Measurements from ENCODE around the gene SUFU.
"Not testable (repeated sequence)": the region's sequence is repeated elsewhere in the genome, so short reads cannot be mapped to it uniquely, and the experiment has no call there.

The SUFU gene

DNA sequence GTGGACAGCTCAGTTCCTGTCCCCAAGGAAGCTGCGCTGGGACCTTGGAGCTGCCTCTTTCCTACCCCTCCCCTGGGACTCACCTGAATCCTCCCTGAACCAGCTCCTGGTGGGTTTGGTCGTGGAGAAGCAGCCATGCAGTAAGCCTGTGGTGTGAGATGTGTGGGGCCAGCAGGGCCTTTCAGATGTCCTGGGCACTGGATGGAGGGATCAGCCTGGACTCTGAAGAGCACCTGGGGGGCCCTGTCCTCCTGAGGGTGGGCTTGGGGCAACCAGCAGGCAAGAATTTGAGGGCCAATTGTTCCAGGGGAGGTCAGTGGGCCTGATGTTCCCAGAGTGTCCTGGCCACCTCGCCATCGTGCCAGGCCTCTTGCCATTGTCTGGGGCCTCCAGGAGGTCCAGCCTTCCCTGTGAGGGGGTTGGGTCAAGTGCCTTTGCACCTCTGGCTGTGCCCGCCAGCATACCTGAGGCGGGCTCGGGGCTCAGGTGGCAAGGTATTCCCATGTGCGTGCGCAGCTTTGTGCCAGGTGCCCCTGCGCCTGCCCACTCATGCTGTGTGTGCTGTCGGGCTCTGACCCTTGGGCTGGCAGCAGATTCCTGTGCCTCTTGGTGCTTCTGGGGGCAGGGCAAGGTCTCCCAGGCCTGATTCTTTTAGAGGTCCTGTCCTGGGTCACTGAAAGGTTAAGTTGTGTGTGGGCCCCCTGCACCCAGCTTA, 147.8 kb downstream of the SUFU start:
- DNase-seq (ENCODE audit: low read depth), result no peak

DNA sequence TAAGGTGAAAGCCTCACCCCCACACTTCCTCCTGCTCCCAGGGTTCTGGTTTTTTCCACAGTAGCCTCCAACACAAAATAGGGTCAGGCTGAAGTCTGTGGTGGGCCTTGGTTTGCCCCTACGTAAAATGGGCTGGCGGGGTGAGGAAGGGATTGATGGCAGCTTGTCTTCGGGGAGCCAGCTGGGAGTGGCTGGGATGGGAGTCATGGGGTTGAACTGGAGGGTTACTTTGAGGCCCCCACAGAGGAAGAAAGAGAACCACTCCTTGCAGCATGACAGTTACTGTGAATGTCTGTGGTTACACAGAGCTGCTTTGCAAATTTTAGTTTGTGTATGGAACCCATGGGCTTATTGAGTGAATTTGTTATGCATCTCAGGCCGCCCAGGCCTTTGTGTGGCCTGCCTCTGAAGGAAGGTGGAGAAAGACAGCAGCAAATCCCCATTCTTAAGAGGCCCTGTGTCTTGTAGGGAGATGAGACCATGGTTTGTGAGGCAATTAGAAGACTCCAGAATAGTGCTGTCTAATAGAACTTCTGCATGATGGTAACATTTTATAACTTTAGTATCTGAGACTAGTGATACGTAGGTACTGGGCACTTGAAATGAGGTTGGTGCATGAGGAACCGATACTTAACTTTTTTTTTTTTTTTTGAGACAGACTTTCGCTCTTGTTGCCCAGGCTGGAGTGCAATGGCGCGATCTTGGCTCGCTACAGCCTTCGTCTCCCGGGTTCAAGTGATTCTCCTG, 148.6 kb downstream of the SUFU start:
- DNase-seq (ENCODE audit: low read depth), result no peak

DNA sequence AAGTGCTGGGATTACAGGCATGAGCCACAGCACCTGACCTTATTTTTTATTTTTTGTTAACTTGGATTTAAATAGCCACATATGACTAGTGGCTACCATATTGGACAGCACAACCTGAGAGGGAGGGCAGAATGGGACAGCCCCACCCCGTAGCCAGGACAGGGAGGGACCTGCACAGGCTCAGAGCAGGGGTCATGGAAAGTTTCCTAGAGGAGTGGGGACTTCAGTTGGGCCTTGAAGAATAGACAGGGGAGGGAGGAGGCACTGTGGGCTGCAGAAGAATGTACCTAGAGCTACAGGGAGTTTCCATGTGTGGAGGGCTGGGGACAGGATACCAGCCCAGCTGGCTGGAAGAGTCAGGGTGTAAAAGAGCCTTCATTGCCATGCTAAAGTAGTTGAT, 149.3 kb downstream of the SUFU start:
- DNase-seq (ENCODE audit: low read depth), result no peak

DNA sequence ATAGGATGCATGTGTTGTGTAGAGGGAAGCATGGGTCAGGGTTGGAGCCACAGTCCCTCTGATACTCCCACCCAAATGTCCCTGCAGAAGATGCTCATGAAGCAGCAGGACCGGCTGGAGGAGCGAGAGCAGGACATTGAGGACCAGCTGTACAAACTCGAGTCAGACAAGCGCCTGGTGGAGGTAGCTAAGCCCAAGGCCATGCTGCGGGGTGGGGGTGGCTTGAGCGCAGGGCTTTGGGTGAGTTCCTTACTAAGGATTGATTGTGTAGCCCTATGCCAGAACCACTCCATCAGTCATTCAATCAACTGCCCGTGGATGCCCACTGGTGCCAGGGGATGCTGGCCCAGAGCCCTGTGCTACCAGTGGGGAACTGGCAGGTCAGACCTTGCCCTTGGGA, 150.8 kb downstream of the SUFU start:
- no peak for DNase-seq (ENCODE audit: low read depth)

DNA sequence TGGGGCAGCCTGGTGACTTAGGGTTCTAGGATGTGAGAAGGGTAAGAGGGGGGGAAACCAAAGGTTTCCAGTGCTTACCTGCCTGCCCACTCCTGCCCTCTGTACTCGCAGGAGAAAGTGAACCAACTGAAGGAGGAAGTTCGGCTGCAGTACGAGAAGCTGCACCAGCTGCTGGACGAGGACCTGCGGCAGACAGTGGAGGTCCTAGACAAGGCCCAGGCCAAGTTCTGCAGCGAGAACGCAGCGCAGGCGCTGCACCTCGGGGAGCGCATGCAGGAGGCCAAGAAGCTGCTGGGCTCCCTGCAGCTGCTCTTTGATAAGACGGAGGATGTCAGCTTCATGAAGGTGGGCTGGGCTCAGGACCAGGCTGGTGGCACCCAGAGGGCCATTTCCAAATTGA, 151.2 kb downstream of the SUFU start:
- DNase-seq (ENCODE audit: low read depth), result no peak

DNA sequence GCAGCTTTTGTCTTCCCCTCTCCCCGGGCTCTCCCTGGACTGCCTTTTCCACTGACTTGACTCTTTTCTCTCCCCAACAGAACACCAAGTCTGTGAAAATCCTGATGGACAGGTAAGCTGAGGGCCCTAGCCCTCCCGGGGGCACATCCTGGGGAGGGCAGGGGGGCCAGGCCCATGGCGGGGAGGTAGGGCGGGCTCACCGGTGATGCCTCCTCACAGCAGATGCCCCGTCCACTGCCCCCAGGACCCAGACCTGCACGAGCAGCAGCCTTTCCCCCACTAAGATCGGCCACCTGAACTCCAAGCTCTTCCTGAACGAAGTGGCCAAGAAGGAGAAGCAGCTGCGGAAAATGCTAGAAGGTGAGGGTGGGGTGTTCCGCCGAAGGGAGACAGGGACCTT, 152.3 kb downstream of the SUFU start:
- DNase-seq (ENCODE audit: low read depth), result no peak

DNA sequence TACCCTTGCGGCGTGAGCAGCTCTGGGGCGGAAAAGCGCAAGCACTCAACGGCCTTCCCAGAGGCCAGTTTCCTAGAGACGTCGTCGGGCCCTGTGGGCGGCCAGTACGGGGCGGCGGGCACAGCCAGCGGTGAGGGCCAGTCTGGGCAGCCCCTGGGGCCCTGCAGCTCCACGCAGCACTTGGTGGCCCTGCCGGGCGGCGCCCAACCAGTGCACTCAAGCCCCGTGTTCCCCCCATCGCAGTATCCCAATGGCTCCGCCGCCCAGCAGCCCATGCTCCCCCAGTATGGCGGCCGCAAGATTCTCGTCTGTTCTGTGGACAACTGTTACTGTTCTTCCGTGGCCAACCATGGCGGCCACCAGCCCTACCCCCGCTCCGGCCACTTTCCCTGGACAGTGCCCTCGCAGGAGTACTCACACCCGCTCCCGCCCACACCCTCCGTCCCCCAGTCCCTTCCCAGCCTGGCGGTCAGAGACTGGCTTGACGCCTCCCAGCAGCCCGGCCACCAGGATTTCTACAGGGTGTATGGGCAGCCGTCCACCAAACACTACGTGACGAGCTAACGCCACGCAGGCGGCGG, 153.1 kb downstream of the SUFU start:
- DNase-seq (ENCODE audit: low read depth), result no peak

DNA sequence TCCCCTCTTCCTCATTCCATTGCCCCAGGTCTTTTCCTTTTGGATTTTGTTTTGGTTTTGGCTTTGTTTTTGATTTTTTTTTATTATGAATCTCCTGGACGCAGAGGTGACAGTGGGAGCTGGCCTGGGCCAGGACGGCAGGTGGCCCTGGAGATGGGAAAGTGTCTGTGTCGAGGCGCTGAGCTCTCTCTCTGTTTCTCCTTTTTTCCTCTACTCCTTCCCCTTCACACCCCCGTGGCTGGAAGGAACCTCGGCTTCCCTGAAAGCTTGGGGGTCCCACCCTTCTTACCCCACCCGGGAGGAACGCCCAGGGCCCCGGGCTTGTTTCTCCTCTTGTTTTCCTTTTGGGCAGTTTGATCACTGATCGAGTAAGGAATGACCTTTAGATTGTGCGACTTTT, 153.7 kb downstream of the SUFU start:
- no peak for DNase-seq (ENCODE audit: low read depth)

DNA sequence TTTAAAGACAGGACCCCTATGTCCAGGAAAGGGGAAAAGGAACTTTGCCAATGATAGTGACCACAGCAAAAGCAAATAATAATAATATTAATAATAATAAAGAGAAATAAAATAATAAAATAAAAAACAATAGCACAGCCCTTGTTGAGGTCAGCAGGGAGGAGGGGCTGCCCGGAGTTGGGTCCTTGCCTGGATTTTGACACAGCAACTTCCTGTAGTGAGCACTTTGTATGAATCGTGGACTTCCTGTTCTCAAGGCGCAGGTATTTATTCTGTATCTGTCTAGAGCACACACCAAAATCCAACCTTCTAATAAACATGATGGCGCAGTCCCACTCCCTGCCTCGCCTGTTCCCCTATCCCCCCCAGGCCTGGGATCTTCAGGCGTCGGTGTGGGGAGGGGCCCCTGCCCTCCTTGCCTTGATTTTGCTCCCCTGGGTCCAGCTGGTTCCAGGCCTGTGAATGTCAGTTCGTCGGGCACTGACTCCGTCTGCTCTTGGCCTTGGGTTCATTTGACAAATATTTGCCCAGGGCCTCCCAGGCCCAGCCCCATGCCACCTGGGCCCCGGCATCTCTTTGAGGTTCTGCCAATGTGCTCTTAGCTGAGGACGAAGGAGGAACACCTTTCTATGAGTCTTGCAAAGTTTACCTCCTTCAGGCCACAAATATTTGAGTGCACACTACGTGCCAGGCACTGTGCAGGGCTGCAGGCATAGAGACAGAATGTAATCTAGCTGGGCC, 154.4 kb downstream of the SUFU start:
- peak; percentile 37 for DNase-seq (ENCODE audit: low read depth)

DNA sequence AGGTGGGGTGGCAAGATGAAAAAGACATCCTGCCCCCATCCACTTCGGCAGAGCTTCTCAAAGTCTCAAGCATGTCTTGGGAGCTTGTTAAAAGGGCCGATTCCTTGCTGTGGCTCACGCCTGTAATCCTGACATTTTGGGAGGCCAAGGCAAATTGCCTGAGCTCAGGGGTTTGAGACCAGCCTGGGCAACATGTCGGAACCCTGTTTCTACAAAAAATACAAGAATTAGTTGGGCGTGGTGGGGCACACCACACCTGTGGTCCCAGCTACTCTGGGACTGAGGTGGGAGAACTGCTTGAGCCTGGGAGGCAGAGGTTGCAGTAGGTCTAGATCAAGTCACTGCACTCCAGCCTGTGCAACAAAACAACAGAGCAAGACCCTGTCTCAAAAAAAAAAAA, 155.0 kb downstream of the SUFU start:
- no peak for DNase-seq (ENCODE audit: low read depth)

DNA sequence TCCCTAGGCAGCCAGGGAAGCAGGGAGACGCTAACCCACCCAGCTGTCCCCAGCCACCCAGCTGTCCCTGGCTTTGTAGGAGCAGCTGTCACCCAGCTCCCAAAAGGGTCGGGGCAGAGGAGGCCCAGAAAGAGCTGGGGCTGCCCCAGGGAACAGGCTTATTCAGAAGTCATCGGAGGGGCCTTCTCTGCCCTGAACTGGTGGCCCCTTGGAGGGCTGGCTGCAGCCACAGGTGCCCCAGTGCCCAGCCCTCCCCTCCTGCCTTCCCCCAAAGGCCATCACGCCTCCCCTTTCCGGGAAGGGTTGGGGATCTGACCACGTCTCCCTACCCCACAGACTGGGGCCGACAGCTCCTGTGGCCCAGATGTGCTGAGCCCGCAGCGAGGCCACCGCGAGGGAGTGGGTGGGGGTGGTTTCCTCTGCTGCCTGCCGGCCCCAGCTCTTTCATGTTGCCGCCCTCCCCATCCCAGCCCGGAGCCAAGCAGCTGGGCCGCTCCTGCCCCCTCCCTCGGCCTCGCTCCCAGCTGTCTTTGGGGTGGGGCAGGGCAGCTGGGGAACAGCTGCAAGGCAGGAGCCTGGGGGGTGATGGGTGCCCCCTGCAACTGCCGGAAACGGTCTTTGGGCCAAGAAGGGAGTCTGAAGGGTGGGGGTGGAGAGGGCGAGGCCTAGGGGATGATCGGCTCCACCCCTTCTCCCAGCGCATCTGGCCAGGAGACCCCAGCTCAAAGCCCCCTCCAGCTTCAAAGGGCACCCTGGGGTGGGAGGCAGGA, 157.3 kb downstream of the SUFU start:
- peak; percentile 42 for DNase-seq (ENCODE audit: low read depth)

DNA sequence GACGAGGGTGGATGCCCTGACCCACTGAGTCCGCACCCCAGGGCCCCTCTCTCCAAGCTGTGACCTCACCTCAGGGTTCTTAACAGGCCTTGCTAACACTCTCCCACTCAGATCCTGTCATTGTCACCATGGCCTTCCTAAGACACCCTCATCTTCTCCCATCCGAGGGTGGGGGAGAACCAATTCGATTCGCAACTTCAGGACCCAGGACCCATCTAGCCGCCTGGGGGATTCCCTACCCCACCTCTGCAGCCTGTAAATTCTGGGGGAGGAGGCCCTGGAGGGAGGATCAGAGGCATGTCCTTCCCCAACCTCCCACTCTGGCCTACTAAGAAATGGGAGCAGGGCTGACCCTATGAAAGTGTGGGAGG, 157.9 kb downstream of the SUFU start:
- DNase-seq (ENCODE audit: low read depth), result no peak

DNA sequence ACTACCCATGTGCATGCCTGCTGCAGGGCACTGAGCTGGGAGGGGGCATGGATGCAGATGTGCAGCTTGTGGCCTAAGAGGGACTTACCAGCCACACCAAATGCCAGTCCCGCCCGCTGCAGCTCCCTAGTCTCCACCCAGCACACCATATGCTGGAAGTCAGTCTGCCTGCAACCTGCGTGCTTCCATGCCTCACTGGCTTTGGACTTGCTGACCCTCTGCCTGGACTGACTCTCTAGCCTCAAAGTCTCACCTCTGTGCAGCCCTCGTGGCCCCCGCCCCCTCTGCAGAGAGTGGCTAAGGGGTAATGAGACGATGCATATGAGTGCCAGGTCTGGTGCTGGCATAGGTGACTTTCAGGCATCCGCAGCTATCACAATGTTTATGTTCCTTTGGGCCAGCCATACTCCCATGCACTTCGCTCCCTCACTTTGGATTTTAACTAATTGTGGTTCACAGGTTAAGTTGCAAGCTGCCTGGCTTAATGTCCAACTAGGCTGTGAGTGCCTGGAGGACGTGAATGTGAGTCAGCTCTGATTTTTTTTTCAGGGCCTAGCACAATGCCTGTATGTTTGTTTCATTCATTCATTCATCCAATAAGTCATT, 162.2 kb downstream of the SUFU start:
- no peak for DNase-seq (ENCODE audit: low read depth)

DNA sequence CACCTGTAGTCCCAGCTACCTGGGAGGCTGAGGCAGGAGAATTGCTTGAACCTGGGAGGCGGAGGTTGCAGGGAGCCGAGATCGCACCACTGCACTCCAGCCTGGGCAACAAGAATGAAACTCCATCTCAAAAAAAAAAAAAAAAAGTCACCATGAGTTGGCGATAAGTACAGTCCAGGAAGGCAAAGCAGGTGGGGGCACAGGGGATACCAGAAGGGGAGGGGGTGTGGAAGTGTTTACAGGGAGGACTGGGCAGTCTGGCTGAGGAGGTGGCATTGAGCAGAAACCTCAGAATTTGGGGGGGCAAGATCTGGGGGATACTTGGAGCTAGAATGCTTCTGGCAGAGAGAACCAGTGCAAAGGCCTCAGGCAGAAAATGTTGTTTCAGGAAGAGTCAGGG, 163.6 kb downstream of the SUFU start:
- not testable (repeated sequence) for DNase-seq (ENCODE audit: low read depth)

DNA sequence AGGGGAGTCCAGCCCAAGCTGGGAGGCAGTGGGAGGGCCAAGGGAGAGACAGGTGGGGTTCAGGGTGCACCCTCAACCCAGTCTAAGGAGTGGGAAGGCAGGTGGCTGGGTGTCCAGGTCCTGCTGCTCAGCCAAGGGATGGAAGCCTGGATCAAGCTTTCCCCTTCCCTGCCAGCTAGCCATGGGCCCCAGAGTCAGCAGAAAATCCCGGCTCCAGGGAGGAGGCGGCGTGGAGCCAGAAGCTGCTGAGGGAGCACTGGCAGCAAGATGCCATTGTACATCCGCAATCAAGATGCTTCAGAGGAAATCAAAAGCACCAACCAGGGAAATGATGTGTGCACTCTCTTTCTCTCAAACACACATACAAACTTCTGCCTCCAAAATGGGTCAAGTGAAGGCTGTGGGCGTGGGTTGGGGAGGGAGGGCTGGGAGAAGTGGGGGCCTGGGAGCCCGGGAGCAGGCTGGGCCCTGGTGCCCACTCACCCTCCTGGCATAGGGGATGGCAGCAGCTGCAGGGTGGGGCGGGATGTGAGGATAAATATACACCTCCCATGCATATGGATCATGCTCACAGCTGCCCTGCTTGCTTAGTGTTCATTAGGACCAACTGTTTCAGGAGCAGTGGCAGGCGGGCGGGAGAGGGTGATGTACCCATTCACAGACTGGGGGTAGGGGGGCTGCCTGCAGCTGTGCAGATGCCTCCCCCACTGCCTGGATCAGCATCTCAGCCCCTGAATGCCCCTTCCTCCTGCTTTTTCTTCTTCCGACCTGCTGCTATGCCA, 164.7 kb downstream of the SUFU start:
- DNase-seq (ENCODE audit: low read depth), result no peak

DNA sequence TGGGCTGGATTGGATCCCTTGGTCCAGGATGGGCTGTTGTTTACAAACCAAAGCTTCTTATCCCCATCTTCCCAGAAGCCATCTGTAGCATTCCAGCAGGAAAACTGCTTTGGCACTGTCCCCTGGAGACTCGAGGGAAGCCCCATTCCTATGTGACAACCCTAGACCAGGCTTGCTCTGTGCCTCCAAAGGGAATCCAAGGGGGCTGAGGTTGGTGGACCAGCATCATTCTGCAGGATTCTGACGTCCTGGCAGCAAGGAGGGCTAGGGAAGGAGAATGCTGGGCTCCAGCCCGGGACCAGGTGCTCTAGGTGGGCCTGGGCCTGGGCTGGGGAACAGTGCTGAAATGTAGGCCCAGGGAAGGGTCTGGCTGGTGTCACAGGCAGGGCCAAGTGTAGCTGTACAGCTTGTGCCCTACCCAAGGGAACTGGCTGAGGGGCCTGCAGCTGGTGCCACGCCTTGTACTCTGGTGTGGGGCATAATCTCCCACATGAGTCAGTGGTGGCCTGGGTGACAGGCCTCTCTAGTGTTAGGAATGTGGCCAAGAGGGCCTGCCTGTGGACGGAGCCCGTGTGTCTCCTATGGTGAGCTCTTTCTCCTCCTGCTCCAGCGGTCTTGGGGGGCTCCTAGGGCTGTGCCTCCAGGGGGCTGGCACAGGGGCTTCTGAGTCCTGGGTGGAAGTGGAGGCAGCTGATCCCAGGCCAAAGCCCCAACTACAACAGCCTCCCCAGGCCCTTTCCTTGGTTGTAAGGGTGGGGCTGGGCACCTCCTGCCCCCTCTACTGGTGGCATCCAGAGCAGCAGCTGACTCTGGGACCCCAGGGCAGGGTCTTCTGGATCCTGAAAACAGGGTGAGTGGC, 165.7 kb downstream of the SUFU start:
- DNase-seq (ENCODE audit: low read depth), result peak; percentile 83

DNA sequence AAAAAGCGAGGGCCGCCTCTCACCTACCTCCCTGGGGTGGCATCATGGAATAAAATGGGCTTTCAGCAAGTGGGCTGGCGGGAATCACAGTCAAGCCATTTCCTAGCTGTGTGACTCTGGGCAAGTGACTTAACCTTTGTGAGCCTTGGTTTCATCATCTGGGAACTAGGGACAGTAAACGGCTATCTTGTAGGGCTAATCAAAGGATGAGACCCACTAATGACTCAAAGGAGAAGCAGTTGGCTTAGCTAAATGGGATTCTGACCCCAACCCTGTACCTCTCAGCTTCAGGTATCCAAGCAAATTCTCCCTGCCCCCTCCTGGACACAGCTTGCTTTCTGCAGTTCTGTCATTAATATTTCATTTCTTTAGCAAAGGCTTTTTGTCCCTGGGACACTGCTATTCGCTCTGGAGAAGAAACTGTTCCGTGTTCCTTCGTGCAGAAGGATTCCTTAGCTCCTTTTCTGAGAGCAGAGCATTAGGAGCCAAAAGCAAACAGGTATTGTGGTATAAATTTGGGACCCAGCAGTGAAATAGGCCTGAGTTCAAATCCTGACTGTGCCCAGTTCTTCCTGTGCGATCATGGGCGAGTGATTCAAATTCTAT, 166.4 kb downstream of the SUFU start:
- DNase-seq (ENCODE audit: low read depth), result no peak

DNA sequence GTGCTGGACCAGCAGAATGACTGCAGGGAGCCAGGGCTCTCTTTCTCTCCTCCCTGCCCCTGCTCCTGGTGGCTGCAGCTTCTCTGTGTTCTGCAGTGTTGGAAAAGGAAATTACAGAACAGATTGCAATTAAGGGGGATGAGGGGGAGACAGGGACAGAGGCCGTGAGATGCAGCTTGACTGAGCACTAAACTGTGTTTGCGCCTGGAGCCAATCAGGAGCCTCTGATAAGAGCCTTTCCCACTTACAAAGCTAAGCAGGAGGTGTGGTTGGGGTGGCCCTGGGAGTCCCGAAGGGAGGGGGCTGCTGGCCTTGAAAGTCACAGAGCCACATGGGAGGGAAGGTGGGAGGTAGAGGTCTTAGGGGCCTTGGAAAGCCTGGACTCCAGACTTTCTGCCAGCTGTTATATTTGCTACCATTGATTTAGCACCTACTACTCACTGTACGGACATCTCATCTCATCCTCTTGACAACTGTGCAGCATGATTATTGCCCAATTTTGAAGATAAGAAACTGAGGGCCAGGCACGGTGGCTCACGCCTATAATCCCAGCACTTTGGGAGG, 167.2 kb downstream of the SUFU start:
- no peak for DNase-seq (ENCODE audit: low read depth)

DNA sequence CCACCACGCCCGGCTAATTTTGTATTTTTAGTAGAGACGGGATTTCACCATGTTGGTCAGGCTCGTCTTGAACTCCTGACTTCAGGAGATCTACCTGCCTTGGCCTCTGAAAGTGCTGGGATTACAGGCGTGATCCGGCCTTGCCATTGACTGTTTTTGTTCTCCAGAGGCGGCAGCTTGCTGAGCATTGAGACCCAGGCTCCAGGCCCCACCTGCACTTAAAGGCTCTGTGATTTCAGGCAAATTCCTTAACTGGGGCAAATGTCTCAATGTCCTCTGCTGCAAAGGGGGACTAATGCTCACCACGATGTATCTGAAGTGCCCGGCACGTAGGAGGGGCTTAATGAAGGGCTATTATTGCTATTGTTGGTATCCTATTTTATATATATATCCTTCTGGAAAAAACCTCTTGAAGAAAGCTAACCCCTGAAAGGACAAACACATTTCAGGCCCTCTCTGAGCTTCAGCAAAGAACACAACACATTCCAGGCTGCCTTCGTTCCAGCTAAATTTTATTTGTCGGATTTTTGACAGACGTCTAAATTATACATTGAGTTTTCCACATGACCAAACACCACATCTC, 169.6 kb downstream of the SUFU start:
- DNase-seq (ENCODE audit: low read depth), result no peak

Data from EH (cell line).